Type B pancreatic cell (in vitro differentiated cells): ENCODE results near the gene AFAP1L1. TPM values are rescaled to one million over a fixed set of nuclear protein-coding genes. Genes with fewer than 3 reads are reported as not detected.

Source experiments
- DNase-seq: peaks from one replicate; pipeline ENCODE4 v3.0.0; 2021; ENCODE audit warnings: mixed read lengths; ENCODE audit not compliant: unreplicated experiment; ENCODE audit errors: extremely low spot score
- H3K27ac Mint-ChIP-seq: 2 replicates; pipeline ENCODE4 v1.8.0; 2021; ENCODE audit warnings: mild to moderate bottlenecking, mixed read lengths
- H3K27me3 Mint-ChIP-seq: 2 replicates; pipeline ENCODE4 v1.8.0; 2021; ENCODE audit warnings: mixed read lengths
- H3K36me3 Mint-ChIP-seq: 2 replicates; pipeline ENCODE4 v1.8.0; 2021; ENCODE audit warnings: mixed read lengths
- H3K4me1 Mint-ChIP-seq: one replicate; pipeline ENCODE4 v1.8.0; 2021; ENCODE audit warnings: mixed read lengths; ENCODE audit not compliant: unreplicated experiment
- H3K4me3 Mint-ChIP-seq: 2 replicates; pipeline ENCODE4 v1.8.0; 2021; ENCODE audit warnings: mild to moderate bottlenecking, mixed read lengths
- H3K9me3 Mint-ChIP-seq: 2 replicates; pipeline ENCODE4 v1.8.0; 2021; ENCODE audit warnings: mixed read lengths
- CTCF ChIP-seq: fragments of 200-600 bp; sonication (generic); conservative IDR thresholded peaks from 2 replicates; pipeline ENCODE4 v1.5.0; 2021; ENCODE audit warnings: antibody characterized with exemption, mild to moderate bottlenecking
- total RNA-seq: library from RNA; stranded (reverse); gene quantifications from 2 replicates; pipeline ENCODE4 v1.2.1, GENCODE V29; 2021; ENCODE audit warnings: low replicate concordance

The AFAP1L1 gene
- total RNA-seq, 1 donor from 2014 or later, result 6.4 TPM

- TF ChIP-seq CTCF, result no peak
- H3K4me3 Mint-ChIP-seq, result peak overlapping the region; percentile 93
- H3K4me1 Mint-ChIP-seq, result peaks cover 12% of the 10 kb centered on the region
- H3K36me3 Mint-ChIP-seq, result peaks cover 11% of the 10 kb centered on the region
- peak overlapping the region; percentile 48 for H3K27ac Mint-ChIP-seq
- H3K27me3 Mint-ChIP-seq, result no peaks in the 10 kb centered on the region
- no peak for DNase-seq
- no peaks in the 10 kb centered on the region for H3K9me3 Mint-ChIP-seq
These were observed 86.6 kb downstream of the AFAP1L1 start for GRCh38 chr5:149358294-149358651.

- TF ChIP-seq CTCF, result no peak
- no peak overlapping the region for H3K27ac Mint-ChIP-seq
- H3K9me3 Mint-ChIP-seq, result no peaks in the 10 kb centered on the region
- no peak for DNase-seq
- H3K36me3 Mint-ChIP-seq, result peaks cover 8% of the 10 kb centered on the region
- H3K4me1 Mint-ChIP-seq, result peaks cover 12% of the 10 kb centered on the region
- H3K27me3 Mint-ChIP-seq, result no peaks in the 10 kb centered on the region
- peak overlapping the region; percentile 93 for H3K4me3 Mint-ChIP-seq
These were observed 87.3 kb downstream of the AFAP1L1 start for GRCh38 chr5:149358868-149359495.

GRCh38 chr5:149360272-149360671 lies 88.6 kb downstream of the AFAP1L1 start:
- H3K9me3 Mint-ChIP-seq, result no peaks in the 10 kb centered on the region
- H3K36me3 Mint-ChIP-seq, result peaks cover 2% of the 10 kb centered on the region
- peaks cover 12% of the 10 kb centered on the region for H3K4me1 Mint-ChIP-seq
- no peak overlapping the region for H3K27ac Mint-ChIP-seq
- no peak for TF ChIP-seq CTCF
- H3K4me3 Mint-ChIP-seq, result peak overlapping the region; percentile 57
- no peak for DNase-seq
- no peaks in the 10 kb centered on the region for H3K27me3 Mint-ChIP-seq

GRCh38 chr5:149362541-149362940 lies 90.9 kb downstream of the AFAP1L1 start:
- H3K27me3 Mint-ChIP-seq, result no peaks in the 10 kb centered on the region
- no peak for DNase-seq
- H3K4me1 Mint-ChIP-seq, result peaks cover 19% of the 10 kb centered on the region
- no peak overlapping the region for H3K27ac Mint-ChIP-seq
- no peak for TF ChIP-seq CTCF
- no peaks in the 10 kb centered on the region for H3K9me3 Mint-ChIP-seq
- no peak overlapping the region for H3K4me3 Mint-ChIP-seq
- H3K36me3 Mint-ChIP-seq, result no peaks in the 10 kb centered on the region

GRCh38 chr5:149363358-149363757 lies 91.7 kb downstream of the AFAP1L1 start:
- Mint-ChIP-seq H3K4me3 (no peak overlapping the region), H3K27me3 (no peaks in the 10 kb centered on the region), H3K27ac (no peak overlapping the region), H3K4me1 (peaks cover 19% of the 10 kb centered on the region), H3K9me3 (no peaks in the 10 kb centered on the region), H3K36me3 (no peaks in the 10 kb centered on the region)
- no peak for TF ChIP-seq CTCF
- DNase-seq, result no peak

- Mint-ChIP-seq H3K9me3 (no peaks in the 10 kb centered on the region), H3K4me3 (no peak overlapping the region)
- TF ChIP-seq CTCF, result no peak
These were observed 92.3 kb downstream of the AFAP1L1 start for GRCh38 chr5:149363936-149364335.

More at GRCh38 chr5:149363936-149364335, 92.3 kb downstream of the AFAP1L1 start:
- Mint-ChIP-seq H3K27ac (no peak overlapping the region), H3K36me3 (no peaks in the 10 kb centered on the region), H3K4me1 (peaks cover 13% of the 10 kb centered on the region), H3K27me3 (no peaks in the 10 kb centered on the region)
- DNase-seq, result no peak
